Measurements from ENCODE around the gene AQP6. TPM values are rescaled to one million over a fixed set of nuclear protein-coding genes. Genes with fewer than 3 reads are reported as not detected.
A peak's percentile ranks its signal among the peaks of the same experiment; 100 is the strongest.

The AQP6 gene
- total RNA-seq, 1 donor from 2014 or later: 0.27 TPM

DNA sequence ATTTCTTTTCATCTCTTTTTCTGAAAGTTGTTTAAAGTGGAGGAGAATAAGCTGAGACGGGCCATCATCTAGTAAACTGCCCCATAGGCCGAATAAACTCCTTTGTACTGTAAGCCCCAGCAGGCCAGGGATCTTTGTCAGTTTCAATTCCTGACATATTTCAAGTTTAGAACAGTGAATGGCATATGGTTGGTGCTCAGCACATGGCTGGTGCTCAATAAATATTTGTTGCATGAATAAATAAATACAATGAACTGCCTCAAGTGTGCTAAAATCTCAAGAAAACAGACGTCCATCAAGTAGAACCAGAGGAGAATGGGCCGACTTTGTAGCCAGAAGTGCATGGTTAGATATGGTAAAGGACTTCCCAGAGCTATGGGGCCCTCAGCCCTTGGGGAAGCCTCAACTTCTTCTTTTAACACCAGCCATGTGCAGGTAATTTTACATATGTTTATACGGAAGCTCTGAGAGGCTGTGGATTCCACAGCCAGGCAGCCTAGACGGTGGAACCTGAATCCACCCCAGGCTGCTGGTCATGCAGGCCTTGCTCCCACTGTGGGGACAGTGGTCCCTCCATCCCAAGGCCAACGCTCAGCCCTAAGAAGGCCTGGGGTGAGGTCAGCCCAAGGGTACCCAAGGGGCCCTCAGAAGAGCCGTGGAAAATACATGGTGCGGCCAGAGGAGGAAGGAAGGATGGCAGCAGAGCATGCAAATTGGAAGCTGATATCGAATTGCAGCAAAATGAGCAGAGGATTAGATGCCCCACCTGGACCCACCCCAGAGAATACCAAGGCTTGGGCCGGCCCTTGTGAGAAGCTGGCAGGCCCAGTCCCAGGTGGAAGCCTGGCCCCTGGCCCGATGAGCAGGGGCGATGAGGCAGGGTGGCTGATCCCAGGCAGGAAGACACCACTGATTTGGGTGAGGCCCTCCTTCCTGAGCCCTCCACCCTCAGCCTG, 30.9 kb upstream of the AQP6 start:
- ATAC-seq (no peak), DNase-seq (ENCODE audit: low spot score) (no peak)
- intact Hi-C loops (cut with DNase I): no loop called here

DNA sequence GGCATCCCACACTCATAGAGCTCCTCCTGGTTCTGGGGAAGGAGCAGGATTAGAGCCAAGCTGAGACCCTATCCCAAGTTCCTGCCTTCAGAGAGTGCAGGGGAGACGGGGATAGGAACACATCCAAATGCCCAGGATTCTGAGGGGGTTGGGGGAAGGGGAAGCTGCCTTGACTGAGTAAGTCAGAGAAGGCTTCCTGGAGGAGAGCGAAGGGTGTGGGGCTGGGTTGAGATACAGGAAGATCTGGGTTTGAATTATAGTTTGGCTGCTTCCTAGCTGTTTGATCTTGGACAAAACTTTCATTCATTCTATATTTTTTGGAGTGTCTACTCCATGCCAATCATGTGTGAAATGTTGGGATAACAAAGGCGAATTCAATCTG, 30.2 kb upstream of the AQP6 start:
- intact Hi-C loops (cut with DNase I): no loop called here
- no peak for ATAC-seq
- no peak for DNase-seq (ENCODE audit: low spot score)

DNA sequence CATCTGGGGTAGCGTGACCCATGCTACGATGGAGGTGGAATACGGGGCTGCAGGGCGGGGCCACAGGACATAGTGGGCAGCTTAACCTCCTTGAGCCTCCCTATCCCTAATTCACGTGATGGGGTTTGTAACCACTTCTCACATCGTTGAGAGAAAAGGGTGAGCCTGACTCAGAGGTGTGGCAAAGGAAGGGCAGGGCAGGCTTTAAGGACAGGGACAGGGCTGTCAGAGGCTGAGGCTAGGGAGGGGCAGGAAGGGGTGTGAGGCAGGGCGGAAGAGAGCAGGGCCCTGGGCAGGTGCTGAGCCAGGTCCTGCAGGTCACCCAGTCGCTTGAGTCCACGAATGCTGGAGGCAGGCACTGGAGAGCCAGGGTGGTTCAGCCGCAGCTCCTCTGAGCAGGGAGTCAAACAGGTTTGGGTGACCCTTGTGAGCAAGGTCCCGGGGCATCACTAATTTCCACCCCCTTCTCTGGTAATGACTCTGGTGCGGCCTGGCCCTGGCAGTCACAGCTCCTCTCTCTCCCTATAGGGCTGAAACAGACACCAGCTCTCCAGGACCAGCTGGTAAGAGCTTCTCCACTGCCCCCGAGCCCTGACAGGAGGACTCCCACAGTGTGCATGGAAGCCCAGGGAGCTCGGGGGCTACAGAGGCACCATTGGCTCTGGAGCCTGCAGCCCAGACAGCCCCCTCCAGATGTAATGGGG, 29.7 kb upstream of the AQP6 start:
- DNase-seq (ENCODE audit: low spot score) (peak; percentile 30), ATAC-seq (no peak)
- intact Hi-C loops (cut with DNase I): no loop called here

DNA sequence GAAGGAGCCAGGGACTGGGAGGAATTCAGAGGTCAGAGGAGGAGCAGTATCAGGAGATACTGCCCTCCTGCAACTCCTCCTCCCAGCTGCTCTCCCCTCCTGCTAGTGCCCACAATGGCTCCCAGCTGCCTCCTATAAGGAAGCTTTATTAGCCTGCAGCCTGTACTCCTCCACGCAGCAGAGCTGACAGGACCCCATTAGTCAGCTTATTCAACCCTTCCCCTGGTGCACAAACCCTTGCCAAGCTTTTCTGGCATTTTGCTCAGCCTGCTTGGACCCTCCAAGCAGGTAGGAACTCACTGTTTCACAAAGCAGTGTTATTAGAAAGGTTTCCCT, 29.2 kb upstream of the AQP6 start:
- intact Hi-C loops (cut with DNase I): no loop called here
- no peak for ATAC-seq

GRCh38 chr12:49944046-49944445, 28.7 kb upstream of the AQP6 start:
- intact Hi-C loops (cut with DNase I): no loop called here

More for the DNA sequence above, 29.2 kb upstream of the AQP6 start:
- DNase-seq (ENCODE audit: low spot score): no peak

GRCh38 chr12:49944718-49945117, 28.0 kb upstream of the AQP6 start:
- DNase-seq (ENCODE audit: low spot score) (no peak), ATAC-seq (no peak)
- intact Hi-C loops (cut with DNase I): no loop called here

More at GRCh38 chr12:49944046-49944445, 28.7 kb upstream of the AQP6 start:
- ATAC-seq: no peak
- no peak for DNase-seq (ENCODE audit: low spot score)

- ATAC-seq (peak; percentile 95), DNase-seq (ENCODE audit: low spot score) (peak; percentile 92)
- intact Hi-C loops (cut with DNase I): no loop called here
These were observed 27.2 kb upstream of the AQP6 start for GRCh38 chr12:49945394-49946080.

DNA sequence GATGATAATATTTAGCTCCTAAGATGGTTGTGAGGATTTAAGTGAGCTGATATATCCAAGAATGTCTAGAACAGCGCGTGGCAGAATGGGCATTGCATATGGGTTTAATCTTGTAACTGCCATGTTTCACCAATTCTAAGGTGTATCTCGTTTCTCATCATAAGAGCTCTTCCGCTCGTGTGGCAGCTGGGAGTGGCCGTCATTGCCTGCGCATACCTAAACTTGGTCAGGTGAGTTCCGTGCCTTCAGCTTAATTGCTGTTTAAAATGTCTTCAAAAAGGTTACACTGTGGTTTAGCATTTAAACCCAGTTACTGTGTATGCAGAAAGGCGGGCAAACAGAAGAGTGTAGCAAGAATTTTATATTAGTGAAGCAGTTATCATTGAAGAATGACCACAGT, 26.7 kb upstream of the AQP6 start:
- intact Hi-C loops (cut with DNase I): no loop called here
- DNase-seq (ENCODE audit: low spot score) (peak; percentile 38), ATAC-seq (no peak)

GRCh38 chr12:49946497-49946896, 26.2 kb upstream of the AQP6 start:
- ATAC-seq: no peak
- DNase-seq (ENCODE audit: low spot score): no peak
- intact Hi-C loops (cut with DNase I): no loop called here

DNA sequence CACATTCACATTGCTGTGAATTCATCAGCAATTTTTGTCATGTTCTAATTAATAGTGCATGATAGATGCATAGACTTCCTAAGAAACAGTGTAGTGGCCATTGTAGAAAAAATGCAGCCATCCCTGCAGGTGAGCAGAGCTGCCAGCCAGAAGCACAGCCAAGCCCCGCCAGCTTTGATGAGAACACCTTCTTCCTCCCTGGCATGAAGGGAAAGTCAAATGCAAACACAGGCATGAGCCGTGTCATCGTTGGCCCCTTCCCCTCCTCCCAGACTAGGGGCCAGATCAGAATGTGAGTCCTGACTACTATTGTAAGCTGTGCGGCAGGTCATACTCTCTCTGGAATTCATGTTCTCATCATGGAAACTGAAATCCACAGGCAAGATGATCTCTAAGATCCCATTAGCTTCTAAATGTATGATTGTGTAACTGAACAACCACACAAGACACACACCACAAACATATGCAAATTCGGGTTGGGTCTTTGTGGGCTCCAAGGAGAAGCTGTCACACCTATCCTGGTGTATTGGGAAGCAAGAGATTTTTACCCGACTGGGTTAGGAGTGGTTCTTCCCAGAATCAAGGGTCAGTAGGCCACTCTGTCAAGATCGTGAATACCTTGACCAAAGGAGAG, 25.0 kb upstream of the AQP6 start:
- ATAC-seq (no peak), DNase-seq (ENCODE audit: low spot score) (peak; percentile 27)
- intact Hi-C loops (cut with DNase I): no loop called here

DNA sequence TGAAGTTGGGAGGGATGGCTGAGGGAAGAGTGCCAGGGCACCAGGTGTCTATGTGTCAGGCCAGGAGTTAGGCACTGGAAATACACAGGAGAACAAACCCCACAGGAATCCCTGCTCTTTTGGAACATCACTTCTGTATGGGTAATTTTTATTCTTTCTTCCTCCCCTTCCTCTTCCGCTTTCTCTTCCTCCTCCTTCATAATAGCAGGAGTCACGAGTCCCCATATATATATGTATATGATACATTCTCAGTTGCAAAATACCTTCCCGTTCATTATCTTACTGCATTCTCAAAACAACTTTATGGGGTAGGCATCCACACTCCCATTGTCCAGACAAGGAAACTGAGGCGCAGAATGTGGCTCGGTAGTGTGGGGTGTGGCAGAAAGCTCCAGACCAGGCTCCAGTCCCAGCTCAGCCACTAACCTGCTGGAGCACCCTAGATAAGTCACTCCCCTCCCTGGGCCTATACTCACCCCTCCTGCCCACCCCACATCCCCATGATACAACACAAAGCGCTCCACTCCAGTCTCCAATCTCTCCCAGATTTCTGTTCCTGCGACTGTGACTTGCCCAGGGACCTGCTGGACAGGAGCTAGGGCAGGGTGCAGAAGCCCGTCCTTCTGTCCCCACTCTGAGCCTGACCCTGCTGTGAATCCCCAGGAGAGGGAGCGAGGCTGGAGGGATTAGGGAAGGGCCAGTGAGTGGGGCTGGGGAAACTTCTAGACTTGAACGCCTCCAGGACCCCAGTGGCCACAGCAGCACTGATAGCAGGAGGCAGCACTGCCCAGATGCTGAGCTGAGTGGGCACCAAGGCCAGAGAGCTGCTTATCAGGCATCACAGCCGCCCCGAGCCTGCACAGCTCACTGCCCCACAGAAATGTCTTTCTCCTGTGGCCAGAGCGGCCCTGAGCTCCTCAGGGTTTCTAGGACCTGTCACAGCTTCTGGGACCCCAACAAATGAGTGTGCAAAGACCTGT, 23.6 kb upstream of the AQP6 start:
- DNase-seq (ENCODE audit: low spot score): peak; percentile 28
- intact Hi-C loops (cut with DNase I): no loop called here
- ATAC-seq: no peak

DNA sequence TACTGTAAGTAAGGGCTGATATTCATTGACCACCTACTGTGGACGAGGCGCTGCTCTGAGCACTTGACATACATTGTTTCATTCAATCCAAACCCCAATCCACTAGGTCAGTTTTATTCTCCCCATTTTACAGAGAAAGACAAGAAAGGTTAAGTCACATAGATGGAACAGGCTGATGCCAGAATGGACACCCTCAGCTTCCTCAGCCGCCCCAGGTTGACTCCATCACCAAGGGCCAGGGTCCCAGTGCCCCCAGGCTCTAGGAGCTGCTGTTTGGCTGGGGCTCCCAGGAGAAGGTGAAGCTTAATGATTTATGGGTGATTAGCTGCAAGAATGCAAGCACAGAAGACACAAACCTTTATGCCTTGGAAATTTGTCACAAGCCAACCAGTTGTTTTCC, 22.9 kb upstream of the AQP6 start:
- DNase-seq (ENCODE audit: low spot score) (no peak), ATAC-seq (no peak)
- intact Hi-C loops (cut with DNase I): no loop called here

DNA sequence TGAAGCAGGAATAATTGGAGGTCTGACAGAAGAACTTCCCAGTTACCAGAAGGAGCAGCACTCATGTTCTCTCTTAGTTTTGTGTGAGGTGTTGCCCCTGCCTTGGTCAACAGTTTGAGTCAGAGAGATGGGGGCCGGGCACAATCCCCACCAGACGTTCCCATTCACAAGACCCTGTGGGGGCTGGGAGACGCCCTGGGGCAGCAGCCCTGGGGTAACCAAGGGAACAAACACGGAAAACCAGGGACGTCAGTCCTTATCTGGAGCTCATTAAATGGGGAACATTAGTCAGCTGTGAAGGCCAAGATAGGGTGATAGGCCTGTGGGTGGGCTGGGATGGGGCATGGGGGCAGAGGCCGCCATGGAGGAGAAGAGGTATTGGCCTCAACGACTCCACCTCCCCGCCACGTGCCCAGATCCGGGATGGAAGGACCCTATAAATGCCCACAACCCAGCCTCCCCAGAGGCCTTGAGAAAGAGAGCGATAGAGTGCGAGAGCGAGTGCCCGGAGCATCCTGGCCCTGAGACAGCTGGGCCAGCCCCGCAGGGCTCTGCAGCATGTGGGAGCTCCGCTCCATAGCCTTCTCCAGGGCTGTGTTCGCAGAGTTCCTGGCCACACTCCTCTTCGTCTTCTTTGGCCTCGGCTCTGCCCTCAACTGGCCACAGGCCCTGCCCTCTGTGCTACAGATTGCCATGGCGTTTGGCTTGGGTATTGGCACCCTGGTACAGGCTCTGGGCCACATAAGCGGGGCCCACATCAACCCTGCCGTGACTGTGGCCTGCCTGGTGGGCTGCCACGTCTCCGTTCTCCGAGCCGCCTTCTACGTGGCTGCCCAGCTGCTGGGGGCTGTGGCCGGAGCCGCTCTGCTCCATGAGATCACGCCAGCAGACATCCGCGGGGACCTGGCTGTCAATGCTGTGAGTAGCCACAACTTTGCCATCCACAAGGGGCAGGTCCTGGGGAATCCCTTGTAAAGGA, 22.2 kb upstream of the AQP6 start, which contains the start of gene AQP2:
Gene AQP2 (plus strand): TSS at position 465 of the 979 bp plus-strand sequence. CDS start 94 bp downstream, at position 559.
- intact Hi-C loops (cut with DNase I): no loop called here
- DNase-seq (ENCODE audit: low spot score): peak; percentile 45
- ATAC-seq: peak; percentile 31

DNA sequence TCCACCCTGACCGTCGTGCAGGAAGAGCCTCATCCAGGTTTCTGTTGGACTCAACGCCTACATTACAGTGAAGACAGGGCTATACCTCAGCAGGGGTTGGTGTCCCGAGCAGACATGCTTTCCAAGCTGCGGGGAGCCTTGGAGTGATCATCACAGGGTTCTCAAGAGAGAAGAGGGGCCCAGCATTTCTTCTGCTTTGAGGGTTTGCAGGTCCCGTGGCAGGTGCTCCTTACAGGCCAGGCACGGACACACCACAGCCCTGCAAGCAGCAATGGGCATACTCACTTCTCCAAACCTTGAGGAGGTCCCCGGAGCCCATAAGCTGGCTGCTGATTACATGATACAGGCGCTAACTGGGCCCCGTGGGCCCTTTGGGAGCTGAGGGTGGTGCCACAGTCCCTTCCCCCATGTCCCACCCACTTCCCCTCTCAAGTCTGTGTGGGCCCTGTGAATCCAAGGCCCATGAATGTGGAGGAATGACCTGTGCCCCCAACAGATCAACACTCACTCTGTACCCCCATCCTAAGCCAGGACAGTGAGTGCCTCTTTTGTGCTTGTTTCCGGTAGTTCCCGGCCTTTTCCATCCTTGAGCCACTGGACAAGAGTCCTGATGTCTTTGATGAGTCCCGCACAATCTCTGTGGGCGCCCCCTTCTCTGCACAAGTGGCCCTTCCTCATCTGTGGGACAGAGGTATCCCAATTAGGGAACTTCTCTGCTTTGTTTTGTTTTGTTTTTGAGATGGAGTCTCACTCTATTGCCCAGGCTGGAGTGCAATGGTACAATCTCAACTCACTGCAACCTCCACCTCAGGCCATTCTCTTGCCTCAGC, 21.1 kb upstream of the AQP6 start:
- ATAC-seq: no peak
- intact Hi-C loops (cut with DNase I): no loop called here
- DNase-seq (ENCODE audit: low spot score): no peak

- ATAC-seq (no peak), DNase-seq (ENCODE audit: low spot score) (no peak)
- intact Hi-C loops (cut with DNase I): no loop called here
These were observed 20.2 kb upstream of the AQP6 start for GRCh38 chr12:49952391-49953055.

DNA sequence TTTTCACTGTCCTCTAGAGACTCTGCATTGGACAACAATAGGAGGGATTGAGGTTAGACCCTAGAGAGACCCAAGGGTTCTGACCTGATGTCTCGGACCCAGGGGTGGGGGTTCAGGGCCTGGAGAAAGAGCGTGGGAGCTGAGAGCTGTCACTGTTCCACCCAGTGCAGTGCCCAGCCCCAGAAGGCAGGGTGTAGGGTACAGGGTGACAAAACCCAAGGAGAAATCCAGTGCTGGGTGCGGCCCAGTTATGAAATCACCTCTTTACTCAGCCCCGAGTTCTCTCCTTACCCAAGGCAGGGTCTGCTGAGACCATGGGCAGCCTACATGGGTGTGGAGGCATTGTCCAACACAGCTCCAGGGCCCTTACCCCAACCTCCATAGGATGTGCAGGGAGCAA, 19.6 kb upstream of the AQP6 start:
- no peak for DNase-seq (ENCODE audit: low spot score)
- no peak for ATAC-seq
- intact Hi-C loops (cut with DNase I): no loop called here
